Osteocyte (in vitro differentiated cells): ENCODE measurements around the gene CBX4. TPM values are rescaled to one million over a fixed set of nuclear protein-coding genes. Genes with fewer than 3 reads are reported as not detected.
"Not testable (repeated sequence)": the region's sequence is repeated elsewhere in the genome, so short reads cannot be mapped to it uniquely, and the experiment has no call there.

ENCODE experiments used
- DNase-seq: peaks from one replicate; pipeline ENCODE4 v3.0.0; 2021; ENCODE audit warnings: mixed read lengths; ENCODE audit not compliant: unreplicated experiment; ENCODE audit errors: extremely low spot score
- H3K27ac Mint-ChIP-seq: one replicate; pipeline ENCODE4 v1.8.0; 2021; ENCODE audit warnings: mild to moderate bottlenecking, mixed read lengths; ENCODE audit not compliant: unreplicated experiment
- H3K27me3 Mint-ChIP-seq: one replicate; pipeline ENCODE4 v1.8.0; 2021; ENCODE audit warnings: mixed read lengths; ENCODE audit not compliant: unreplicated experiment
- H3K36me3 Mint-ChIP-seq: one replicate; pipeline ENCODE4 v1.8.0; 2021; ENCODE audit warnings: mixed read lengths; ENCODE audit not compliant: unreplicated experiment
- H3K4me1 Mint-ChIP-seq: one replicate; pipeline ENCODE4 v1.8.0; 2021; ENCODE audit warnings: mixed read lengths; ENCODE audit not compliant: unreplicated experiment
- H3K4me3 Mint-ChIP-seq: one replicate; pipeline ENCODE4 v1.8.0; 2021; ENCODE audit warnings: mild to moderate bottlenecking, moderate library complexity, mixed read lengths; ENCODE audit not compliant: unreplicated experiment
- H3K9me3 Mint-ChIP-seq: one replicate; pipeline ENCODE4 v1.8.0; 2021; ENCODE audit warnings: mixed read lengths; ENCODE audit not compliant: unreplicated experiment
- total RNA-seq: library from RNA; stranded (reverse); gene quantifications from 2 replicates; pipeline ENCODE4 v1.2.1, GENCODE V29; 2021
- TF ChIP-seq, protein P1 (sequence below): fragments of 200-600 bp; sonication (generic); IDR thresholded peaks from 2 replicates; pipeline ENCODE4 v1.5.0; 2021; ENCODE audit warnings: antibody characterized with exemption, mild to moderate bottlenecking, moderate library complexity

The CBX4 gene
- total RNA-seq, 1 donor from 2014 or later: 23.2 TPM

DNA sequence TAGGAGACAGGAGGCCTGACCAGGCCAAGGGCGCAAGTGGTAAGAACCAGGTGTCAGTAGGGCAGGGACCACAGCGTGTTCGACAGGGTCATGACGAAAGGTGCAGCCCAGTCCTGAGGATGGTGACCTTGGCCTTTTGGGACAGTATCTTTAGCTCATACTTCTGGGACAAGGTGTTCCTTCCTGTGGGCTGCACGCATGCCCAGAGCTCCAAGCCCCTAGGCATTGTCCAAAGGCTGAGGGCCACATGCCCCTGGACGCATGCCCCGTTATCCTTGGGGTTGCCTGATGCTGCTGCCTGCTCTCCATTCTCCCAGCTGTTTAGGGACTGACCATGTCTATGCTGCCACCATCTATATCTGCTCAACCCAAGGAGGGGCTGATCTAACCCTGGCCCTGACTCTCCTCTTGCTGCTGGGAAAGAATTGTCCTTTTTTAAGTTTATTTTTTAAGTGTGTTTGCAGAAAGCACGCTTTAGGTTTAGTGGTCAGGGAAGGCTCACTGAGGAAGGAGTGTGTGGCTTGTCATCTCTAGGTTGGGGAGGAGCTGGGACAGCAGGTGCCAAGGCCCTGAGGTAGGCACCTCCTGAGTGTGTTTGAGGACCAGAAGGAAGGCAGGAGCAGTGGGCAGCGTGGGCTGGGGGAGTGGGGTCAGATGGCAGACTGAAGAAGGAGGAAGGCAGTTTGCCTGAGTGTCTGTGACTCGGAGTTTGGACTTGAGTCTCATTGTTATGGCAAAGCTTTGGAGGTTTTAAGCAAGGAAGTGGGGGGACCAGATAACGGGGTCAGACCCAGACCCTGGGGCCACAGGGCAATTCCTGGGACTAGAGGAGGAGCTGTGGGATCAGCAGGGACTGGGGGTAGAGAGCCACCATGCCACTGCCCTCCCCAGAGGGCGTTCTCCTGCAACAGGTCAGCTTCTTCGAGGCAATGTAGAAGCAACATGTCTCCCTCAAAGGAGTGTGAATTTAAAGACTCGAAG, 15.1 kb upstream of the CBX4 start:
- Mint-ChIP-seq H3K9me3 (no peaks in the 10 kb centered on the region), H3K4me1 (peaks cover 11% of the 10 kb centered on the region), H3K27me3 (peaks cover 11% of the 10 kb centered on the region), H3K36me3 (no peaks in the 10 kb centered on the region), H3K4me3 (no peak overlapping the region), H3K27ac (no peak overlapping the region)
- no peak for DNase-seq
- TF ChIP-seq, protein P1, sequence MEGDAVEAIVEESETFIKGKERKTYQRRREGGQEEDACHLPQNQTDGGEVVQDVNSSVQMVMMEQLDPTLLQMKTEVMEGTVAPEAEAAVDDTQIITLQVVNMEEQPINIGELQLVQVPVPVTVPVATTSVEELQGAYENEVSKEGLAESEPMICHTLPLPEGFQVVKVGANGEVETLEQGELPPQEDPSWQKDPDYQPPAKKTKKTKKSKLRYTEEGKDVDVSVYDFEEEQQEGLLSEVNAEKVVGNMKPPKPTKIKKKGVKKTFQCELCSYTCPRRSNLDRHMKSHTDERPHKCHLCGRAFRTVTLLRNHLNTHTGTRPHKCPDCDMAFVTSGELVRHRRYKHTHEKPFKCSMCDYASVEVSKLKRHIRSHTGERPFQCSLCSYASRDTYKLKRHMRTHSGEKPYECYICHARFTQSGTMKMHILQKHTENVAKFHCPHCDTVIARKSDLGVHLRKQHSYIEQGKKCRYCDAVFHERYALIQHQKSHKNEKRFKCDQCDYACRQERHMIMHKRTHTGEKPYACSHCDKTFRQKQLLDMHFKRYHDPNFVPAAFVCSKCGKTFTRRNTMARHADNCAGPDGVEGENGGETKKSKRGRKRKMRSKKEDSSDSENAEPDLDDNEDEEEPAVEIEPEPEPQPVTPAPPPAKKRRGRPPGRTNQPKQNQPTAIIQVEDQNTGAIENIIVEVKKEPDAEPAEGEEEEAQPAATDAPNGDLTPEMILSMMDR: no peak

- H3K36me3 Mint-ChIP-seq, H3K27ac Mint-ChIP-seq, H3K9me3 Mint-ChIP-seq, H3K27me3 Mint-ChIP-seq, DNase-seq, H3K4me3 Mint-ChIP-seq: not testable (repeated sequence)
- H3K4me1 Mint-ChIP-seq: peaks cover 11% of the 10 kb centered on the region
Measured at GRCh38 chr17:79853168-79853567, 13.9 kb upstream of the CBX4 start.

DNA sequence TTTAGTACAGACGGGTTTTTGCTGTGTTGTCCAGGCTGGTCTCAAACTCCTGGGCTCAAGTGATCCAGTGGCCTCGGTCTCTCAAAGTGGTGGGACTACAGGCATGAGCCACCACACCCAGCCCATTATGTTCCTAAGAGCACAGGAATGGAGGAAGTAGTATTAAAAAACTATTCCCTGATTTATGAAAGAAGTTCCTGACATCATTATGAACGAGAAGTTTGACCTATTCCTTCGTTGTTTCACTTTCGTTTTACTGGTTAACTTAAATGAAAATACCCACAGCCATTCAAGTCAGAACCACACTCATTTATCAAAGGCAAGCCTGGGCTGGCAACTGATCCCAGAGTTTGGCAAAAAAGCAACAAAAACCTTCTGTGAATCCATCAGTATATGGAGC, 13.5 kb upstream of the CBX4 start:
- DNase-seq: no peak
- peak overlapping the region; percentile 41 for H3K27ac Mint-ChIP-seq
- no peaks in the 10 kb centered on the region for H3K9me3 Mint-ChIP-seq
- H3K36me3 Mint-ChIP-seq: no peaks in the 10 kb centered on the region
- peaks cover 11% of the 10 kb centered on the region for H3K4me1 Mint-ChIP-seq
- H3K4me3 Mint-ChIP-seq: no peak overlapping the region
- H3K27me3 Mint-ChIP-seq: peaks cover 7% of the 10 kb centered on the region
- TF ChIP-seq, protein P1: no peak

GRCh38 chr17:79851461-79851817, 12.2 kb upstream of the CBX4 start:
- no peak overlapping the region for H3K27ac Mint-ChIP-seq

DNA sequence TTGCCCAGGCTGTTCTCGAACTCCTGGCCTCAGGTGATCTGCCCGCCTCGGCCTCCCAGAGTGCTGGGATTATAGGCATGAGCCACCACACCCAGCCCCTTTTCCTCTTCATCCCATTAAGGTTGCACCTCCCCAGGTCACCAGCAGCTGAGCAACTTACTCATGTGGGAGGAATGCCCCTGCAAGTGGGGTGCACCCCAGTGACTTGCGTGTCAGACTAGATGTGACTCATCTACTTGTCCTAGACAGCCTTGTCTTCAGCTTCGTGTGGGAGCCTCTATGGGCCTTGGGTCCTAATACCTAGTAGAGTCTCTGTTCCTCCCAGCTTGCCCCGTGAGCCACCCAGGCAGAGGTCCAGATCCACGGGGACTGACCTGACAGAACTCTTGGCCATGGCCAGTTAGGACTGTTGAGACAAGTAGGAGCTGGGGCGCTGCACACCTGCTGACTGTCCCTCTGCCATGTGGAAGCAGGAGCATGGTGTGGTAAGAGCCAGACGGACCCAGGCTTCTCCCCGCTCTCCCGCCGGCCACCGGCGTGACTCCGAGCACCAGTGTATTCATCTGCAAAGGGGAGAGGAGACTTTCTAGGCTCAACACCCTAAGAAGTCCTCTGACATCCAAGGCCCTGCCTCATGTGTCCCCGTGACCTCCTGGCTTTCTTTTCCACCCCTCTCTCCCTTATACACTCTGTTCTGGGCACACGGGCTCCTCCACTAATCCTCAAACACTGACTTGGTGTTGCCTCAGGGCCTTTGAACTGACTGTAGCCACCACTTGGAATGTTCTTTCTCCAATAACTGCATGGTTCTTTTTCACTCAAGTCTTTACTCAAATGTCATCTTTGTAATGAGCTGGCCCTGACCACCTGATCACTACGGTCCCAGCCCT, 11.6 kb upstream of the CBX4 start:
- H3K4me3 Mint-ChIP-seq: no peak overlapping the region
- DNase-seq: no peak
- TF ChIP-seq, protein P1: no peak
- H3K4me1 Mint-ChIP-seq: peaks cover 13% of the 10 kb centered on the region
- H3K27ac Mint-ChIP-seq: no peak overlapping the region
- H3K9me3 Mint-ChIP-seq: no peaks in the 10 kb centered on the region
- no peaks in the 10 kb centered on the region for H3K36me3 Mint-ChIP-seq
- H3K27me3 Mint-ChIP-seq: peaks cover 2% of the 10 kb centered on the region

More at GRCh38 chr17:79851461-79851817, 12.2 kb upstream of the CBX4 start:
- TF ChIP-seq, protein P1: no peak
- Mint-ChIP-seq H3K36me3 (no peaks in the 10 kb centered on the region), H3K9me3 (no peaks in the 10 kb centered on the region), H3K4me1 (peaks cover 11% of the 10 kb centered on the region), H3K4me3 (no peak overlapping the region), H3K27me3 (peaks cover 3% of the 10 kb centered on the region)
- no peak for DNase-seq
